ENCODE measurements around the gene TLCD3A.
"Not testable (repeated sequence)": the region's sequence is repeated elsewhere in the genome, so short reads cannot be mapped to it uniquely, and the experiment has no call there.

Gene TLCD3A

DNA sequence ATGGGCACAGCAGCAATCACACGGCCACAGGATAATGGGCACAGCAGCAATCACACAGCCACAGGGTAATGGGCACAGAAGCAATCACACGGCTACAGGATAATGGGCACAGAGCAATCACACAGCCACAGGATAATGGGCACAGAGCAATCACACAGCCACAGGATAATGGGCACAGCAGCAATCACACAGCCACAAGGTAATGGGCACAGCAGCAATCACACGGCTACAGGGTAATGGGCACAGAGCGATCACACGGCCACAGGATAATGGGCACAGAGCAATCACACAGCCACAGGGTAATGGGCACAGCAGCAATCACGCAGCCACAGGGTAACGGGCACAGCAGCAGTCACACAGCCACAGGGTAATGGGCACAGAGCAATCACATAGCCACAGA, 17.0 kb downstream of the TLCD3A start:
- not testable (repeated sequence) for DNase-seq (ENCODE audit: low read depth)

DNA sequence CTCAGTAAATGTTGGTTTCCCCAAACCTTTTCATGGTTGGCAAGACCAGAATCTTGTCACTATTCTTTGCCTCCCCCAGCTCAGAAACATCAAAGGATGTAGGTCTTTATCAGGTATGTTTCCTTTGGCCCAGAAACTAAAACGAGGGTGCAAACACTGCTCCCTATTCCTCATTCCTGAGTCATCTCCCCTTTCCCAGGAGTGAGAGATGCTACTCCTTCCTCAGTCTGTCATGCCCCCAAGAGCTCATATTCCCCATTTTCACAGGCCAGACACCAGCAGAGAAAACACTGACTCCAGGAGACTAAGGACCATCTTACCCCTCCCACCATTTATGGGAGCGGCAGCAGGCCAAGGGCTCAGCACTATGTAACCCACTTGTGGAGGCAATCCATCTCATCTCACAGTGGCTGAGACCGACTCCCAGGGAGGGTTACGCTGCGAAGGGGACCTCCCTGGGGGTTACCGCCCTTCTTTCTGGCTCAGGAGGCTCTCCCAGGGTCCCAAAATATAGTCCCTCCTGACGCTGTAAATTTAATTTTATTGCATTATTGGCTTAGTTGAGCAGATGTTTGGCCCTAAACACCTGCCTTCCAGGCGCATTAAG, 18.1 kb downstream of the TLCD3A start:
- DNase-seq (ENCODE audit: low read depth): no peak

- no peak for DNase-seq (ENCODE audit: low read depth)
Measured at GRCh38 chr17:751269-752001, 19.0 kb downstream of the TLCD3A start.

DNA sequence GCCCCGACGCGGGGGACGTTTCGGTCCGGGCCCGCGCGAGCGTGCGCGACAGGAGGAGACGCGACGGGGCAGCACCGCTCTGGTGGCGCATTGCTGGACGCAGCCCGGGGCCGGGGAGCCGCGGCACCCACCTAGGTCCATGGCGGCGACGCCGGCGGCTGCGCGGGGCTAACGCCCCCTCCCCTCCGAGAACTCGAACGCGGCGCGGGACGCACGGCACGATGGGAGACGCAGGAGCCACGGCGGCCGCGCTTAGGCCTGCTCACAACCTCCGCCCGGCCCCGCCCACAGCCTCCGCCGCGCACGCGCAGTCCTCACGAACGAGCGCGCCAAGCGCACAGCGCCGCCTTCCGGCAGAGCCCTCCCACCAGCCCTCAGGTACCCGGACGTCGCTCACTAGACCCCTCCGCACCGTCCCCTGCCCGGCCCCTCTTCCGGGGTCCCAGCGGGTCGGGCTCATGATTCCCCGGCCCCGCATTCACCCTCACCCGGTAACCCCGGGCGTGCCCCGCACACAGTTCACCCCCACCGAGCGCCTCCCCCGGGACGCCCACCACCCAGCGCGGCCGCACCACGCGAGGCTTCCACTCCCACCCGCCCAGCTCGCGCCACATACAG, 19.7 kb downstream of the TLCD3A start, which contains the start of gene GEMIN4:
Gene GEMIN4 (minus strand): TSS at position 263 of the 618 bp plus-strand sequence. CDS start 122 bp downstream, at position 141.
- peak; percentile 73 for DNase-seq (ENCODE audit: low read depth)

DNA sequence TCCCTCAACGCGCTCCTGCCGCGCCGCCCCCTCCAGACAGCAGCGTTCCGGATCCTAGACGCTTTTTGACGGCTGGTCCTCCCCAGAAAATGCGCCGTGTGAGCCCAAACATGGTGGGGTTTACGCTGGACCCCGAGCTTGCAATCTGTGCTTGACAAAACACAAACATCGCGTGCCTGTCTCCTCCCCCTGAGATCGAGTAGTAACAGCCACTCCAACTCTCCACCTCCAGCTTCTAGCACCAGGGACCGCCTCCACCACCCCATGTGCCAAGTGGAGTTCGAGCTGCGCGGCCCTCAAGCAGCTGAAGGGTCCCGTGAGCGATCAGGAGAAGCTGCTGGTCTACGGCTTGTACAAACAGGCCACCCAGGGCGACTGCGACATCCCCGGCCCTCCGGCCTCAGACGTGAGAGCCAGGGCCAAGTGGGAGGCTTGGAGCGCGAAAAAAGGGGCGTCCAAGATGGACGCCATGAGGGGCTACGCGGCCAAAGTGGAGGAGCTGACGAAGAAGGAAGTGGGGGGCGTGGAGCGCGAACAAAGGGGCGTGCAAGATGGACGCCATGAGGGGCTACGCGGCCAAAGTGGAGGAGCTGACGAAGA, 20.3 kb downstream of the TLCD3A start:
- DNase-seq (ENCODE audit: low read depth): no peak

DNA sequence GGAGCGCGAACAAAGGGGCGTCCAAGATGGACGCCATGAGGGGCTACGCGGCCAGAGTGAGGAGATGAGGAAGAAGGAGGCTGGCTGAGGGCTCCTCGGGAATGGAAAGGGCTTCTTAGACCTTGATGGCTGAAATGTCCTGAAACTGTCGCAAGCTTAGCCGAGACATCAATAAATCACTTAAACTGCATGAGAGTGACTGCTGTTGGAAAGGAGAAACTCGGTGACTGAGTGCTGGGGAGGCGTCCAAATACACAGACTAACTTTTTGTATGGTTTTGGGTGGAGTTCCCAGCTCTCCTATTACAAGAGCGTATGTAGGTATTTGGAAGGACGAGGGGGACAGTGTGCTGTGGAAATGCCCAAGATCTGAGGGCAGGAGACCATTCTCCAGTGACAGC, 21.0 kb downstream of the TLCD3A start:
- DNase-seq (ENCODE audit: low read depth): no peak

GRCh38 chr17:755319-755961, 23.0 kb downstream of the TLCD3A start:
- DNase-seq (ENCODE audit: low read depth): not testable (repeated sequence)

DNA sequence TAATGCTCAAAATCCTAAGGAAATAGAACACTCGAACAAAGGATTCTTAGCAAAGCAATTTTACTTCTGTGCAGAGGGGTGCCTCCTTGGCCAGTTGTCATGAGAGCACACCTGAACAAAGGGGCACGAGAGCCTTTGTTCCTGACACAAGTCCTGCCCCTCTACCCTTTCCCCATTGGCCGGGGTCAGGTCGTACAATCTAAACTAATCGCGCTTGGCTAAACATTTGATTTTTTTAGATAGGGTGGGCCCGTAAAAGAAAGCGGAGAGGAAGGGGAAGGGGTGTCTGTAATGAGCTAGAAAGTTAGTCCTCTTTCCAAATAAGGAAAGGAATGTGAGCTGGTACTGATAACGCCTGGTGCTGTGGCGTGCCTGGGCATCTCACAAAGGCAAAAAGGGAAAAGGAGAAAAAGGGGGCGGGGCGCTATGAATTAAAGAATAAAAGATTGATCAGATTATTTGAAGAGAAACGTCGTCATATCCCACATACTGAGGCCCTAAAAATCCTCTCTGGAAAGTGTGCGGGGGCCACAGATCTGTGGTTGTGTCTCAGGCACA, 23.7 kb downstream of the TLCD3A start:
- not testable (repeated sequence) for DNase-seq (ENCODE audit: low read depth)

DNA sequence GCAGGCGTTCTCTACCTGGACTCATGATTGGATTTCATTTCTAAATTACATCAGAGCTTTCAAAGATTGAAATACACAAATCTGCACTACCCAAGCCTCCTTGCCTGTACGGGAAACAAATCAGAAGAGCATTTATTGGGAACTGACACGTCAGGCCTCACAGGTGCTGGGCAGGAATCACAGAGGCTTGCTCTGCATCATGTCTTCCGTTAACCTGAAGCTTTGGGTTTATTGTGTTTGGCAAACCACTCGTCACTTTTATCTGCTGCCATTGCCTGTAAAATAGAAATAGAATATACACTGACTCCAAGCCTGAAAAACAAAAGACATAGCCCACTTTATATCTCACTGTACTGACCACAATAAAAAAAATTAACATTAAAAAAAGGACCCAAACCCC, 27.6 kb downstream of the TLCD3A start:
- DNase-seq (ENCODE audit: low read depth): no peak

- DNase-seq (ENCODE audit: low read depth): no peak
Measured at GRCh38 chr17:760371-760770, 28.0 kb downstream of the TLCD3A start.

DNA sequence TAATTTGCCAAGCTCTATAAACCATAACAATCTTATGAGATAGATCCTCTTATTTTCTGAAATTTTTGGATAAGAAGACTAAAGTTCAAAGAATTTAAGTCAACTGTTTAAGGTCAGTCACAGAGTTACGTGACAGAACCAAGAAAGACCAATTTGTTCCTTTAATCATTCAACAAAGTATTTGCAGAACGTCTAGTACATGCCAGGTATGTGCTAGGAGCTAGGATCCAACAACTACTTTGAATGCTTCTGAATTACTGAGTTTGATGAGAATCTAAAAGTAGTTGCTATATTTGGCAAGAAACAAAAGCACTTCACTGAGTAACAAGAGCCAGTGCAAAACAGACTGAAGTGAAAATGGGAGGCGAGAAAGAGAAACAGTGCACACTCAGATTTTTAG, 34.7 kb downstream of the TLCD3A start:
- DNase-seq (ENCODE audit: low read depth): no peak

DNA sequence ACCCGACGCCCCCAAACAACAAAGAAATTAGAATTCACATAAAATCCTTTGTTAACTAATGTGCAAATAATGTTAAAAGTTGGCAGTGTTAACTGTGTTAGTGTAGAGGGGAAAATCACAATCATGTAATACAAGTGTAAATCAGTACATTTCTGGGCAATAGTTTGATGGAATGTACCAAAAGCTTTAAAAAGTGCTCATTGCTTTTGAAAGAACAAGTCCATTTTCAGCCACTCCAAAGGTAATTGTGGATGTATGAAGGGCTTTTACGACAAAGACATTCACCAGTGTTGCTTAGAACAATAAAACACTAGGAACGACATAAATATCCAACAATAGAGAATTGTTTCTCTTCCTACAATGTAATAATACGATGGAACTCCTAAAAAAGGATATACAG, 40.6 kb downstream of the TLCD3A start:
- DNase-seq (ENCODE audit: low read depth): no peak

DNA sequence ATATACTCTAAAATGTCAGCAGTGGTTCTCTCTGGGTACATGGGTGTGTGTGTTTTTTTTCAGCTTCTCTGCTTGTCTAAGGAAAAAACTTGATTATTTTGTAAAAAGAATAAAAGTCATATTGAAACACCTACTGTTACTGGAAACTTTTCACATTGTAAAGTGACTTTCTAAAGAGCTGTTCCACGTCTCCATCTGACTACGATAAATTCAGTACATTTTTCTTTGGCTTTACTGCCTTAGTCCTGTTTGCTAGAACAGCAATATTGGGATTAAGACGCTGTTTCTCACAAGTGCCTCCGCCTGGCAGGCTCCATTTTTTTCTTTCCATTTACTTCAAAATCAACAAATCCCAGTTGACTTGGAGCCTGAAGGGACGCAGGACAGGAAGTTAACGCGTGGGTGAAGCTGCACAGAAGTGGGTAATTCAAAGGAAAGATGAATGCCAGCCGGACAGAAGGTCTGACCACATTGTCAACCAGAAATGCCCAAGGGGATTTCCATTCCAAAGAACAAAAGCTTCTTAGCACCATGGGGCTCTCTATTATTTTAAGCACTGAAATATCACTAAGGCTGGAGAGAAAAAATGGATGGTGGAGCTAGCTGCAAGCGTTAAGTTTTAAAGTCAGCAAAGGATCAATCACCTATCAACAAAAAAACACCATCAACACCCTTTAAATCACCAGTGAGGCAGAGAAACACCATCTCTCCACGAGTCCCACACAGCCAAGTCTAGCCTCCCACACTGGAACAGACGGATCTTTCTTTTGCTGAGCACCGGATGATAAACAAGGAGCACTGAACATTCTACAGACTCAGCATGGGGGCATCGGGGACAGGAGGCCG, 41.3 kb downstream of the TLCD3A start:
- DNase-seq (ENCODE audit: low read depth): no peak

DNA sequence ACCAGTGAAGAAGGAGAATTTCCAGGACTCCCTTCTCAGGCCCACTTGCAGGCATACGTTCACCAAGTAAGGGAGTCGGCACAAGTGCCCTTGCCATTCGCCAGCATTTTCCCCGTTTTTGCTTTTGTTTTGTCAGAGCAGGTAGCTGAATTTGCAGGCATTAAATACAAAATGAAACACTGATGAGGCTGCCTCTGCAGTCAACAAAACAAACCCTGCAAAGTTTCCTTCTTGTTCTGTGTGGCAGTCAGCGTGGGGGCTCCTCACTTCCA, 41.9 kb downstream of the TLCD3A start:
- DNase-seq (ENCODE audit: low read depth): no peak

GRCh38 chr17:778096-778495, 45.7 kb downstream of the TLCD3A start:
- no peak for DNase-seq (ENCODE audit: low read depth)

DNA sequence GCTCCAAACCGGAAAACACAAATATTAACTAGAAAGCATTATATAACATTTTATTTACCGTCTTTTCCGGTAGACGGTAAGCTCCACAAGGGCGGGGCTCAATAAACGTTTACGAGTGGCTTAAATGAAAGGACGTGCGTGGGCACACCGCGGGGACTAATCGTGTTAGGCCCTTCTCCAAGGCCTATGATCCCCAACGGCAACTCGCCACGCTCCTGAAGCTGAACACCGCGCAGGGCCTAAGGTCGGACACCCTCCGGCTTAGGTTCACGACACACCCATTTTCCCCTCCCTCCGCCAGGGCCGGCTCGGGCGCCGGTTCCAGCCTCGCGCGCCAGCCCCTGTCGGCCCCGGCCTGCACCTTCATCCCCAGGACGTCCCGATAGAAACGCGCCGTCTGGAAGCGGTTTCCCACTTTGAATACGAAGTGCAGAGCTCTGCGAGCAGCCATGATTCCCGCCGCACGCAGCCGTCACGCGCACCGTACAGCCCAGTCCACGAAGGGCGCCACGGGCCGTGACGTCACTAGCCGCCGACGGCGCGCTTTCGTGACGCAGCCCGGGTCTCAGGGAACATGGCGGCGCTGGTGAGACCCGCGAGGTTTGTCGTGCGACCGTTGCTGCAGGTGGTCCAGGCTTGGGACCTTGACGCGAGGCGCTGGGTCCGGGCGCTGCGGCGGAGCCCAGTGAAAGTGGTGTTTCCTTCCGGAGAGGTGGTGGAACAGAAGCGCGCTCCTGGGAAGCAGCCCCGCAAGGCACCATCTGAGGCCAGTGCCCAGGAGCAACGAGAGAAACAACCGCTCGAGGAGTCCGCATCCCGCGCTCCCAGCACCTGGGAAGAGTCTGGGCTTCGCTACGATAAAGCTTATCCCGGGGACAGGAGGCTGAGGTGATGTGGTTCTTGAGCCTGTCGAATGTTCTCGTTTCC, 49.7 kb downstream of the TLCD3A start, which contains the start of the genes GLOD4 and MRM3:
Gene GLOD4 (minus strand): TSS at position 476 of the 927 bp plus-strand sequence. CDS start 25 bp downstream, at position 451.
Gene MRM3 (plus strand): TSS at position 549 of the 927 bp plus-strand sequence. CDS start 26 bp downstream, at position 575.
- DNase-seq (ENCODE audit: low read depth): peak; percentile 53

DNA sequence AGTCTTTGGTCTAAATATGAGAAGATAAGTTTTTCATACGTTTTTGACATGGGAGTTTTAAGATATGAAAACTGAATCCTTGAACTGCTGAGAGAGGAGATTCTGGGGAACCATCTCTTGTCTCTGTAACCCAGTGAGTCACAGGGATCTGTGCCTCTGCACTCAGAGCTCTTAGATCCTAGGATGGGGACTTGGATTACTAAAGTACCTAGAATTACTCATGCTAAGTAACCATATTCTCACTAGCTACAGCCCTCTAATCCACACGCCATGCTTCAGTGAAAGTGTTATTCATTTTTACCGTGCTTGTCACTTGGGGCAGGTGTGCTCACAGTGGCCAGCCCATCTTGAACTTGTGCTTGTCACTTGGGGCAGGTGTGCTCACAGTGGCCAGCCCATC, 51.7 kb downstream of the TLCD3A start:
- DNase-seq (ENCODE audit: low read depth): no peak

DNA sequence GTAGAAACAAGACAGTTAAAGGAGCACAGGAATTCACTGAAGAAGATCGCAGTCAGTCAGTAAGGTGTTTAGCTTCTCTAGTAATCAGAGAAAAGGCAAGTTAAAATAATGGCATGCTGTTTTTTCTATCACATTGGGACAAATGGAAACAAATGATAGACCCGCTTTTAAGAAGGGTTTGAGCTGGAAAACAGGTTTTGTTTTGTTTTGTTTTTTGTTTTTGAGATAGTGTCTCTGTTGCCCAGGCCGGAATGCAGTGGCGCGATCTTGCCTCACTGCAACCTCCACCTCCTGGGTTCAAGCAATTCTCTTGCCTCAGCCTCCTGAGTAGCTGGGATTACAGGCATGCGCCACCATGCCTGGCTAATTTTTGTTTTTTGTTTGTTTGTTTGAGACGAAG, 53.5 kb downstream of the TLCD3A start:
- DNase-seq (ENCODE audit: low read depth): not testable (repeated sequence)

- no peak for DNase-seq (ENCODE audit: low read depth)
Measured at GRCh38 chr17:787641-788221, 55.3 kb downstream of the TLCD3A start.

DNA sequence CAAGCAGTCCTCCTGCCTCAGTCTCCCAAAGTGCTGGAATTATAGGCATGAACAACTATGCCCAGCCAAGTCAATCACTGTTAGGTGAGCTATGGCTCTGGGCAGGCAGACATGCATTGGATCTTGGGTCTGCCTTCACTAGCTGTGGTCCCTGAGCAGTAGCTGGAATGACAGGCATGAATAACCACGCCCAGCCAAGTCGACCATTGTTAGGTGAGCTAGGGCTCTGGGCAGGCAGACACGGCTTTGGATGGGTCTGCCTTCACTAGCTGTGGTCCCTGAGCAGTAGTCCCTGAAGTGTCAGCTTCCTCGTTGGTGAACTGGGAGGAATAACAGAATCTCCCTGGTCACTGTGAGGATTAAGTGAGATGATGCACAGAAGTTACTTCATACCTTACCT, 56.2 kb downstream of the TLCD3A start:
- DNase-seq (ENCODE audit: low read depth): no peak

All from CMK (cell line).